ENCODE measurements around the gene MAPK9. TPM values are rescaled to one million over a fixed set of nuclear protein-coding genes. Genes with fewer than 3 reads are reported as not detected.

MAPK9 gene
- total and polyA plus RNA-seq, 7 donors, result 20.5 to 45.7 (median 39.5) TPM

GRCh38 chr5:180253036-180253824, 38.7 kb downstream of the MAPK9 start:
- H3K27ac ChIP-seq, result no peak overlapping the region
- intact Hi-C loops (cut with DNase I), result no loop called here
- 94 to 98% methylated on average over 24 of the region's 24 CpGs for WGBS, 2 donors
- H3K9me3 ChIP-seq, result peaks cover 18 to 60% (median 54%) of the 10 kb centered on the region in 4 donors
- no peak overlapping the region for H3K4me3 ChIP-seq
- no peak for DNase-seq
- peaks cover 24 to 92% (median 75%) of the 10 kb centered on the region in 4 donors for H3K36me3 ChIP-seq
- TF ChIP-seq POLR2AphosphoS5 (IDR thresholded peaks at IDR 0.05) (no peak), CTCF (IDR thresholded peaks at IDR 0.05) (no peak), POLR2A (IDR thresholded peaks at IDR 0.05) (no peak), EP300 (IDR thresholded peaks at IDR 0.05) (no peak)
- H3K27me3 ChIP-seq, result no peaks in the 10 kb centered on the region
- H3K4me1 ChIP-seq, result no peaks in the 10 kb centered on the region

GRCh38 chr5:180251887-180252286, 40.0 kb downstream of the MAPK9 start:
- H3K9me3 ChIP-seq, result peaks cover 18 to 54% (median 41%) of the 10 kb centered on the region in 4 donors

GRCh38 chr5:180251141-180251540, 40.7 kb downstream of the MAPK9 start:
- WGBS, 2 donors, result 97% methylated on average over 9 of the region's 9 CpGs
- intact Hi-C loops (cut with DNase I), result no loop called here
- Histone ChIP-seq H3K27ac (no peak overlapping the region), H3K4me3 (no peak overlapping the region), H3K36me3 (peaks cover 21 to 92% (median 73%) of the 10 kb centered on the region in 4 donors), H3K27me3 (no peaks in the 10 kb centered on the region), H3K9me3 (peaks cover 16 to 48% (median 34%) of the 10 kb centered on the region in 4 donors), H3K4me1 (no peaks in the 10 kb centered on the region)
- DNase-seq, result no peak
- TF ChIP-seq EP300 (IDR thresholded peaks at IDR 0.05) (no peak), CTCF (IDR thresholded peaks at IDR 0.05) (no peak), POLR2A (IDR thresholded peaks at IDR 0.05) (no peak), POLR2AphosphoS5 (IDR thresholded peaks at IDR 0.05) (no peak)

More at GRCh38 chr5:180251887-180252286, 40.0 kb downstream of the MAPK9 start:
- Histone ChIP-seq H3K36me3 (peaks cover 27 to 92% (median 77%) of the 10 kb centered on the region in 4 donors), H3K4me3 (no peak overlapping the region), H3K27ac (no peak overlapping the region), H3K27me3 (no peaks in the 10 kb centered on the region), H3K4me1 (no peaks in the 10 kb centered on the region)
- intact Hi-C loops (cut with DNase I), result no loop called here
- 97 to 98% methylated on average over 7 of the region's 7 CpGs for WGBS, 2 donors
- no peak for DNase-seq
- TF ChIP-seq POLR2AphosphoS5 (IDR thresholded peaks at IDR 0.05) (no peak), CTCF (IDR thresholded peaks at IDR 0.05) (no peak), EP300 (IDR thresholded peaks at IDR 0.05) (no peak), POLR2A (IDR thresholded peaks at IDR 0.05) (no peak)

GRCh38 chr5:180250329-180250728, 41.6 kb downstream of the MAPK9 start:
- Histone ChIP-seq H3K9me3 (peaks cover 8 to 44% (median 28%) of the 10 kb centered on the region in 4 donors), H3K27ac (no peak overlapping the region), H3K4me3 (no peak overlapping the region), H3K36me3 (peaks cover 20 to 87% (median 66%) of the 10 kb centered on the region in 4 donors), H3K27me3 (no peaks in the 10 kb centered on the region), H3K4me1 (no peaks in the 10 kb centered on the region)
- no peak for TF ChIP-seq POLR2AphosphoS5 (IDR thresholded peaks at IDR 0.05)
- TF ChIP-seq POLR2A (IDR thresholded peaks at IDR 0.05), result no peak
- no peak for TF ChIP-seq EP300 (IDR thresholded peaks at IDR 0.05)
- no peak for TF ChIP-seq CTCF (IDR thresholded peaks at IDR 0.05)
- DNase-seq, result no peak
- intact Hi-C loops (cut with DNase I), result no loop called here
- 96 to 98% methylated on average over 4 of the region's 4 CpGs for WGBS, 2 donors
